Measurements from ENCODE around the gene MYH13.

Gene MYH13

GRCh38 chr17:10268005-10268404, 104.8 kb downstream of the MYH13 start:
- in situ Hi-C loops (cut with HindIII; ENCODE audit: low sequenced_read_pairs), result no loop called here
- H3K4me3 ChIP-seq (ENCODE audit: low read depth, low read length), result no peak overlapping the region
- no peak for TF ChIP-seq CTCF (IDR thresholded peaks at IDR 0.05; ENCODE audit: low read depth, low read length)
- DNase-seq (ENCODE audit: low read depth, low spot score), result no peak

- TF ChIP-seq CTCF (IDR thresholded peaks at IDR 0.05; ENCODE audit: low read depth, low read length), result no peak
- no peak for DNase-seq (ENCODE audit: low read depth, low spot score)
- no peak overlapping the region for H3K4me3 ChIP-seq (ENCODE audit: low read depth, low read length)
- in situ Hi-C loops (cut with HindIII; ENCODE audit: low sequenced_read_pairs), result no loop called here
Measured at GRCh38 chr17:10266296-10266876, 106.4 kb downstream of the MYH13 start.

GRCh38 chr17:10265100-10265810, 107.6 kb downstream of the MYH13 start:
- peak; percentile 4 for DNase-seq (ENCODE audit: low read depth, low spot score)
- H3K4me3 ChIP-seq (ENCODE audit: low read depth, low read length), result no peak overlapping the region
- no peak for TF ChIP-seq CTCF (IDR thresholded peaks at IDR 0.05; ENCODE audit: low read depth, low read length)
- in situ Hi-C loops (cut with HindIII; ENCODE audit: low sequenced_read_pairs), result no loop called here

- no peak overlapping the region for H3K4me3 ChIP-seq (ENCODE audit: low read depth, low read length)
- TF ChIP-seq CTCF (IDR thresholded peaks at IDR 0.05; ENCODE audit: low read depth, low read length), result no peak
- in situ Hi-C loops (cut with HindIII; ENCODE audit: low sequenced_read_pairs), result no loop called here
- DNase-seq (ENCODE audit: low read depth, low spot score), result no peak
Measured at GRCh38 chr17:10264051-10264450, 108.8 kb downstream of the MYH13 start.

- in situ Hi-C loops (cut with HindIII; ENCODE audit: low sequenced_read_pairs), result no loop called here
Measured at GRCh38 chr17:10262451-10262850, 110.4 kb downstream of the MYH13 start.

GRCh38 chr17:10261098-10261497, 111.7 kb downstream of the MYH13 start:
- no peak for TF ChIP-seq CTCF (IDR thresholded peaks at IDR 0.05; ENCODE audit: low read depth, low read length)
- DNase-seq (ENCODE audit: low read depth, low spot score), result no peak
- in situ Hi-C loops (cut with HindIII; ENCODE audit: low sequenced_read_pairs), result no loop called here
- H3K4me3 ChIP-seq (ENCODE audit: low read depth, low read length), result no peak overlapping the region

More at GRCh38 chr17:10262451-10262850, 110.4 kb downstream of the MYH13 start:
- no peak for DNase-seq (ENCODE audit: low read depth, low spot score)
- no peak for TF ChIP-seq CTCF (IDR thresholded peaks at IDR 0.05; ENCODE audit: low read depth, low read length)
- no peak overlapping the region for H3K4me3 ChIP-seq (ENCODE audit: low read depth, low read length)

Data from astrocyte of the spinal cord (primary cell).